ENCODE data around the gene RAB30.

DNA sequence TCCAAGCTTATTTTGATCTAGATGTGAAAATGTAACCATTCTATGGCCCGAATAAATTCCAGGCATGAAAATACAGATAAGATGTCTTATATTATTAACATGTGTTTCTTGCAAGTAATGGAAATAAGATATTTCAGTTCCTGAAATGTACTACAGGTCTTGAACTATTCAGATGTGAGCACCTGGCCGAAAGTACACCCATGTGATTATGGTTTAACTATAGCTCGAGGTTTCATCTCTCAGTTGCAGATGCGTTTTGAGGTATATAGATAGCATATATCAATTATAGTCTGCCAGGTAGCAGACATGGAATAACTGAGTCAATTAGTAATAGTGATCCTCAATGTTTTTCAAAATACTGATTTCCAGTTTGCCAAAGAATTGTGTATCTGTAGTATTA lies 101.9 kb downstream of the RAB30 start:
- TF ChIP-seq CTCF (conservative IDR thresholded peaks at IDR 0.05), result no peak
- no peak for TF ChIP-seq ZFX (IDR thresholded peaks at IDR 0.05)

All from C4-2B (cell line).